HL-60 (cell line): Measurements from ENCODE around the gene DHRS2.

Experiments
- TF ChIP-seq, protein P1 (sequence below): IDR thresholded peaks from 2 replicates; pipeline ENCODE4 v1.6.1; 2012; ENCODE audit warnings: low read depth; ENCODE audit not compliant: insufficient replicate concordance
- TF ChIP-seq, protein P2 (sequence below): IDR thresholded peaks from one replicate; pipeline ENCODE4 v1.5.1; 2011; ENCODE audit warnings: low read length, control low read depth, inconsistent platforms; ENCODE audit not compliant: insufficient read depth

DNA sequence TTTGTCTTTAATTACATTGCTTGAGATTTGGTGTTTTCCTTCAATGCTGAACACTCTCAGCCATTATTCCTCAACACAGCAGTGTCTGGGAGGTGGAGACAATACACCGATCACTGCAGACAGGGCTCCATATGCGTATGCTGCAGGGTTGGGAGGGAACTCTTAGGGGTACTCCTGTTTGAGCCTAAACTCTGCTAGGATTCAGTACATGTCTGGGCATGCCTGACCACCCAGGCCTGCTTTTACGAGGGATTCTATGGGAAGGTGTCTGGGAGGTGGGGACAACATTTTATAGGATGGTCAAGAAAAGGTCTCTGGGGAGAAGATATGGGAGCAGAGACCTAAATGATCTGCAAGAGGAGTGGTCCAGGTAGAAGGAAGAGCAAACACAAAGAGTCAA, 34.3 kb downstream of the DHRS2 start:
- TF ChIP-seq, protein P1, sequence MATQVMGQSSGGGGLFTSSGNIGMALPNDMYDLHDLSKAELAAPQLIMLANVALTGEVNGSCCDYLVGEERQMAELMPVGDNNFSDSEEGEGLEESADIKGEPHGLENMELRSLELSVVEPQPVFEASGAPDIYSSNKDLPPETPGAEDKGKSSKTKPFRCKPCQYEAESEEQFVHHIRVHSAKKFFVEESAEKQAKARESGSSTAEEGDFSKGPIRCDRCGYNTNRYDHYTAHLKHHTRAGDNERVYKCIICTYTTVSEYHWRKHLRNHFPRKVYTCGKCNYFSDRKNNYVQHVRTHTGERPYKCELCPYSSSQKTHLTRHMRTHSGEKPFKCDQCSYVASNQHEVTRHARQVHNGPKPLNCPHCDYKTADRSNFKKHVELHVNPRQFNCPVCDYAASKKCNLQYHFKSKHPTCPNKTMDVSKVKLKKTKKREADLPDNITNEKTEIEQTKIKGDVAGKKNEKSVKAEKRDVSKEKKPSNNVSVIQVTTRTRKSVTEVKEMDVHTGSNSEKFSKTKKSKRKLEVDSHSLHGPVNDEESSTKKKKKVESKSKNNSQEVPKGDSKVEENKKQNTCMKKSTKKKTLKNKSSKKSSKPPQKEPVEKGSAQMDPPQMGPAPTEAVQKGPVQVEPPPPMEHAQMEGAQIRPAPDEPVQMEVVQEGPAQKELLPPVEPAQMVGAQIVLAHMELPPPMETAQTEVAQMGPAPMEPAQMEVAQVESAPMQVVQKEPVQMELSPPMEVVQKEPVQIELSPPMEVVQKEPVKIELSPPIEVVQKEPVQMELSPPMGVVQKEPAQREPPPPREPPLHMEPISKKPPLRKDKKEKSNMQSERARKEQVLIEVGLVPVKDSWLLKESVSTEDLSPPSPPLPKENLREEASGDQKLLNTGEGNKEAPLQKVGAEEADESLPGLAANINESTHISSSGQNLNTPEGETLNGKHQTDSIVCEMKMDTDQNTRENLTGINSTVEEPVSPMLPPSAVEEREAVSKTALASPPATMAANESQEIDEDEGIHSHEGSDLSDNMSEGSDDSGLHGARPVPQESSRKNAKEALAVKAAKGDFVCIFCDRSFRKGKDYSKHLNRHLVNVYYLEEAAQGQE: no peak
- TF ChIP-seq, protein P2, sequence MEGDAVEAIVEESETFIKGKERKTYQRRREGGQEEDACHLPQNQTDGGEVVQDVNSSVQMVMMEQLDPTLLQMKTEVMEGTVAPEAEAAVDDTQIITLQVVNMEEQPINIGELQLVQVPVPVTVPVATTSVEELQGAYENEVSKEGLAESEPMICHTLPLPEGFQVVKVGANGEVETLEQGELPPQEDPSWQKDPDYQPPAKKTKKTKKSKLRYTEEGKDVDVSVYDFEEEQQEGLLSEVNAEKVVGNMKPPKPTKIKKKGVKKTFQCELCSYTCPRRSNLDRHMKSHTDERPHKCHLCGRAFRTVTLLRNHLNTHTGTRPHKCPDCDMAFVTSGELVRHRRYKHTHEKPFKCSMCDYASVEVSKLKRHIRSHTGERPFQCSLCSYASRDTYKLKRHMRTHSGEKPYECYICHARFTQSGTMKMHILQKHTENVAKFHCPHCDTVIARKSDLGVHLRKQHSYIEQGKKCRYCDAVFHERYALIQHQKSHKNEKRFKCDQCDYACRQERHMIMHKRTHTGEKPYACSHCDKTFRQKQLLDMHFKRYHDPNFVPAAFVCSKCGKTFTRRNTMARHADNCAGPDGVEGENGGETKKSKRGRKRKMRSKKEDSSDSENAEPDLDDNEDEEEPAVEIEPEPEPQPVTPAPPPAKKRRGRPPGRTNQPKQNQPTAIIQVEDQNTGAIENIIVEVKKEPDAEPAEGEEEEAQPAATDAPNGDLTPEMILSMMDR: no peak
